Gastrocnemius medialis (tissue), 4 donors: ENCODE measurements around the gene LINC00237.

Experiments
- POLR2A ChIP-seq, 2 donors: fragments of 450-650 bp; IDR thresholded peaks; one replicate each; pipeline ENCODE4 v1.6.1; 2017; ENCODE audit warnings: antibody characterized with exemption in 2 of 2, mild to moderate bottlenecking in 2 of 2, moderate library complexity in 2 of 2
- TF ChIP-seq, protein P1 (sequence below), 5 experiments: fragments of 450-650 bp in 3 of 5; fragments of 200-600 bp in 2 of 5; sonication (generic) in 2 of 5; IDR thresholded peaks in 4 of 5; conservative IDR thresholded peaks in 1 of 5; 1 replicate in 4 of 5; 2 replicates in 1 of 5; pipeline ENCODE4 v1.5.1; 2016 to 2019; ENCODE audit warnings: antibody characterized with exemption in 5 of 5, mild to moderate bottlenecking in 3 of 5, moderate library complexity in 3 of 5

DNA sequence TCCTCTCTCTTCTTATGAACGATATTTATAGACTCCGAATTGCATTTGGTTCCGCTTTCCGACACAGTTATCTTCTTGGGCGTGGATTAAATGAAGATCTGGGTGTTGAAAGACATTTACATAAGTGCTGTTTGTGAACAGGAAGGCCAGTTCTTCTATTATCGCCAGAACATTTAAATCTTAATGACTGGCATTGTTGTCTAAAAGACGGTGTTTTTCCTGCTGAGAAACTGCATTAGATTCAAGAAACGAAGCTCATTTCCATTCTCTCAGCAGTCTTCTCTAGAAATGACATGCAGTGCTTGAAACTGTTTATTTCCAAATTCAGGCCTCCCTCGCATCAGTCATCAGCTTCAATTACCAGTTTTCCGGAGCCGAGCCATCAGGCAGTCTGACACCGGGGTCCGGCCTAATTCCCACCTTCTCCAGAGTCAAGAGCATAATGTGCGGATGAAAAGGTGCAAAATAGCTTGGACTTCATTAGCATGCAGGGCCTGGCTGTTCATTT, 16.0 kb downstream of the LINC00237 start:
- TF ChIP-seq POLR2A (IDR thresholded peaks at IDR 0.05), result no peak
- TF ChIP-seq, protein P1, sequence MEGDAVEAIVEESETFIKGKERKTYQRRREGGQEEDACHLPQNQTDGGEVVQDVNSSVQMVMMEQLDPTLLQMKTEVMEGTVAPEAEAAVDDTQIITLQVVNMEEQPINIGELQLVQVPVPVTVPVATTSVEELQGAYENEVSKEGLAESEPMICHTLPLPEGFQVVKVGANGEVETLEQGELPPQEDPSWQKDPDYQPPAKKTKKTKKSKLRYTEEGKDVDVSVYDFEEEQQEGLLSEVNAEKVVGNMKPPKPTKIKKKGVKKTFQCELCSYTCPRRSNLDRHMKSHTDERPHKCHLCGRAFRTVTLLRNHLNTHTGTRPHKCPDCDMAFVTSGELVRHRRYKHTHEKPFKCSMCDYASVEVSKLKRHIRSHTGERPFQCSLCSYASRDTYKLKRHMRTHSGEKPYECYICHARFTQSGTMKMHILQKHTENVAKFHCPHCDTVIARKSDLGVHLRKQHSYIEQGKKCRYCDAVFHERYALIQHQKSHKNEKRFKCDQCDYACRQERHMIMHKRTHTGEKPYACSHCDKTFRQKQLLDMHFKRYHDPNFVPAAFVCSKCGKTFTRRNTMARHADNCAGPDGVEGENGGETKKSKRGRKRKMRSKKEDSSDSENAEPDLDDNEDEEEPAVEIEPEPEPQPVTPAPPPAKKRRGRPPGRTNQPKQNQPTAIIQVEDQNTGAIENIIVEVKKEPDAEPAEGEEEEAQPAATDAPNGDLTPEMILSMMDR (IDR thresholded peaks at IDR 0.05 in 4 of 5, conservative IDR thresholded peaks at IDR 0.05 in 1 of 5), result no peak
